Gastroesophageal sphincter (tissue), 3 donors: ENCODE data around the gene USP24.

Experiments
- EP300 ChIP-seq: sonication (generic); formaldehyde crosslinking; IDR thresholded peaks from one replicate; pipeline ENCODE4 v1.6.1; 2017; ENCODE audit warnings: antibody characterized with exemption, mild to moderate bottlenecking
- POLR2A ChIP-seq, 2 donors: fragments of 450-650 bp; IDR thresholded peaks; one replicate each; pipeline ENCODE4 v1.6.1; 2017; ENCODE audit warnings: antibody characterized with exemption in 2 of 2, mild to moderate bottlenecking in 2 of 2, moderate library complexity in 1 of 2
- TF ChIP-seq, protein P1 (sequence below), 4 experiments: fragments of 200-600 bp in 2 of 4; fragments of 450-650 bp in 2 of 4; sonication (generic) in 1 of 4; IDR thresholded peaks; one replicate each; pipeline ENCODE4 v1.5.1; 2017 to 2019; ENCODE audit warnings: antibody characterized with exemption in 4 of 4, mild to moderate bottlenecking in 2 of 4, moderate library complexity in 2 of 4

DNA sequence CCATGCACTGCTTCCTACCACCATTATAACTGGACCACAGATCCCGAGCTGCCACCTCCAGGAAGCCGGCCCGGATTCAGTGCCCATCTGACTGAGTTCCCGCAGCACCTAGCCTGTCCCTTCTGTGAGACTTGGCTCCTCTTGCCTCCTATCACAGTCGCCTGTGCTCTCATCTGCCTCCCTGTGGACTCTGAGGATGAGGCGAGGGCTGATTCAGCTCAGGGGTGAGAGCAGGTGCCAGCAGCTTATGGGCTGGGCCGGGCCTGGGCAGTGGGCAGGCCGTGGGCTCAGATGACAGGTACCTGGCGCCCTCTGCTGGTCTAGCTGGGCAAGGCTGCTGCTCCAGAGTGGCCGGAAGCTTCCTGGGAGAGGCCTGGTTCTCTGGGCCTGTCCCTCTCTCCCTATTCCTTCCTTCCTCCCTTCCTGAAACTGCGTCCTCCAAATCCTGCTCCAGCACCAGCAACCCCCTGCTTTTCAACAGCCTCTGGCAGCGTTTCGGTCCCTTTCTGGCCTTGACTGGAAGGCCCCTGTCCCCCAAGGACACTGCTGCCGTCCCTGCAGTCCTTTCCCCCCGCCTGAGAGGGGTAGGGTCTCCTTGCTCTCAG lies 193.1 kb downstream of the USP24 start:
- TF ChIP-seq POLR2A (IDR thresholded peaks at IDR 0.05) (no peak), EP300 (no peak)
- TF ChIP-seq, protein P1, sequence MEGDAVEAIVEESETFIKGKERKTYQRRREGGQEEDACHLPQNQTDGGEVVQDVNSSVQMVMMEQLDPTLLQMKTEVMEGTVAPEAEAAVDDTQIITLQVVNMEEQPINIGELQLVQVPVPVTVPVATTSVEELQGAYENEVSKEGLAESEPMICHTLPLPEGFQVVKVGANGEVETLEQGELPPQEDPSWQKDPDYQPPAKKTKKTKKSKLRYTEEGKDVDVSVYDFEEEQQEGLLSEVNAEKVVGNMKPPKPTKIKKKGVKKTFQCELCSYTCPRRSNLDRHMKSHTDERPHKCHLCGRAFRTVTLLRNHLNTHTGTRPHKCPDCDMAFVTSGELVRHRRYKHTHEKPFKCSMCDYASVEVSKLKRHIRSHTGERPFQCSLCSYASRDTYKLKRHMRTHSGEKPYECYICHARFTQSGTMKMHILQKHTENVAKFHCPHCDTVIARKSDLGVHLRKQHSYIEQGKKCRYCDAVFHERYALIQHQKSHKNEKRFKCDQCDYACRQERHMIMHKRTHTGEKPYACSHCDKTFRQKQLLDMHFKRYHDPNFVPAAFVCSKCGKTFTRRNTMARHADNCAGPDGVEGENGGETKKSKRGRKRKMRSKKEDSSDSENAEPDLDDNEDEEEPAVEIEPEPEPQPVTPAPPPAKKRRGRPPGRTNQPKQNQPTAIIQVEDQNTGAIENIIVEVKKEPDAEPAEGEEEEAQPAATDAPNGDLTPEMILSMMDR (IDR thresholded peaks at IDR 0.05): peak in 3 of 4 experiments; percentile 63 to 81 (median 72)
